Upper lobe of left lung (tissue), 6 donors: ENCODE results near the gene ZNF319. TPM values are rescaled to one million over a fixed set of nuclear protein-coding genes. Genes with fewer than 3 reads are reported as not detected.

Source experiments
- ATAC-seq, 2 donors: fragments of 200-7000 bp; cut with Tn5 transposase; one replicate each; pipeline ENCODE4 v1.9.1; 2022; ENCODE audit warnings: mild to moderate bottlenecking in 2 of 2, moderate library complexity in 2 of 2; ENCODE audit not compliant: low FRiP score in 2 of 2
- DNase-seq, 2 donors: peaks; one replicate each; pipeline ENCODE4 v3.0.0-alpha.2; 2019 to 2020
- H3K27ac ChIP-seq, 4 donors: fragments of 200-600 bp; sonication (generic); one replicate each; pipeline ENCODE4 v1.5.1; 2016 to 2019
- H3K27me3 ChIP-seq, 4 donors: fragments of 200-600 bp; sonication (generic); one replicate each; pipeline ENCODE4 v1.5.1; 2017 to 2019
- H3K36me3 ChIP-seq, 4 donors: fragments of 200-600 bp; sonication (generic); one replicate each; pipeline ENCODE4 v1.5.1; 2016 to 2019
- H3K4me1 ChIP-seq, 4 donors: fragments of 200-600 bp; sonication (generic); one replicate each; pipeline ENCODE4 v1.5.1; 2018 to 2019
- H3K4me3 ChIP-seq, 4 donors: fragments of 200-600 bp; sonication (generic); one replicate each; pipeline ENCODE4 v1.5.1; 2017 to 2019; ENCODE audit warnings: mild to moderate bottlenecking in 2 of 4, moderate library complexity in 1 of 4
- H3K9me3 ChIP-seq, 4 donors: fragments of 200-600 bp; sonication (generic); one replicate each; pipeline ENCODE4 v1.5.1; 2018 to 2019
- EP300 ChIP-seq, 4 donors: sonication (generic); formaldehyde crosslinking; IDR thresholded peaks; one replicate each; pipeline ENCODE4 v1.5.1; 2017; ENCODE audit warnings: antibody characterized with exemption in 4 of 4, control low read depth in 2 of 4
- POLR2A ChIP-seq, 4 donors: fragments of 450-650 bp; IDR thresholded peaks; one replicate each; pipeline ENCODE4 v1.5.1; 2016 to 2017; ENCODE audit warnings: antibody characterized with exemption in 4 of 4, mild to moderate bottlenecking in 2 of 4
- POLR2AphosphoS5 ChIP-seq, 2 donors: sonication (generic); formaldehyde crosslinking; IDR thresholded peaks; one replicate each; pipeline ENCODE4 v1.5.1; 2017; ENCODE audit warnings: antibody characterized with exemption in 2 of 2
- WGBS, 2 donors: methylation state at CpG; one replicate each; pipeline ENCODE4 v1.1.5; 2017 to 2018; 5-methylcytosine and 5-hydroxymethylcytosine counted together
- total RNA-seq, 6 donors: library from RNA; depleted of rRNA in 4 of 6; stranded (reverse); fragments of >200 nt in 4 of 6; gene quantifications; one replicate each; pipeline versions ENCODE4 v1.1.0 to v1.2.1, GENCODE V29; 2016 to 2021
- TF ChIP-seq, protein P1 (sequence below), 6 experiments: fragments of 450-650 bp in 4 of 6; fragments of 200-600 bp in 2 of 6; sonication (generic) in 2 of 6; IDR thresholded peaks; one replicate each; pipeline ENCODE4 v1.5.1; 2016 to 2019; ENCODE audit warnings: antibody characterized with exemption in 6 of 6
- donor health status: DM: no; HTN: no; CAD: no; lungs with moderate emphysema.
- donor health status: DM: no; HTN: yes; CAD: no; lungs with severe emphysema.

The ZNF319 gene
- total RNA-seq, 6 donors from 2014 or later: 8.0 to 28.3 (median 13.3) TPM

DNA sequence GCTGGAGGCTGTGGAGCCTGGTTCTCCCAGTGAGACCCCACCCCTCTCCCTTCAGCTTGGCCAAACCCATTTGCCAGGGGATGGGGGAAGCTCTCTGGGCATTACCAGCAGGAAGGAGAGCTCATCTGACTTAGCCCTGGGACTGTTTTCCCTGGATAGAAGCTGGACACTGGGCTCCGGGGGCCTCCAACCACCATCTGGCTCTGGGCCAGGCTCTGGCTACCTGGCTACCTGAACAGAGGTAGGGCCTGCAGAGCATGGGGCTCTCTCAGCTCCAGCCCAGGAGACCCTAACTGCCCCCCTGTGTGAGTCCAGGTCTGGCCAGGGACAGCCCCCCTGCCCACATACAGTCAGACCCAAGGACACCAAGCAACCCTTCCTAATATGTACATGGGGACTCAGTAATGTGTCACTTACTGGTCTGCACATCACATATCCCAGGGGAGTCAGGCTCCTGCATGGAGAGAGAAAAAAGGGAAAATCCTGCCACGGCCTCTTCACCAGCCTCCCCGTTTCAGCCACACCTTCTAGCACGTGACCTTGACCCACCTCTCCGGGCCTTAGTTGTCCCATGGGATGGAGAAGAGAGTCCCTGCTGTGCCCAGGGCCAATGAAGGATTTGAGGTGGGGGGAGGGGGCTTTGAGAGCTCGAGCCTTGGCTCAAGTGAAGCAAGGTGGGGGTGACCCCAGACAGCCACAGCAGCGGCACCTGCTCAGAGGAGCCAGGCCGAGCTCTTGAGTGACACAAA is 43.4 kb downstream of the ZNF319 start:
- Histone ChIP-seq H3K4me3 (no peak overlapping the region), H3K4me1 (peaks cover 0 to 27% (median 2%) of the 10 kb centered on the region in 4 donors), H3K27me3 (no peaks in the 10 kb centered on the region), H3K27ac (peak overlapping the region in 3 of 4 donors; percentile 9 to 49 (median 32)), H3K9me3 (no peaks in the 10 kb centered on the region), H3K36me3 (no peaks in the 10 kb centered on the region)
- TF ChIP-seq, protein P1, sequence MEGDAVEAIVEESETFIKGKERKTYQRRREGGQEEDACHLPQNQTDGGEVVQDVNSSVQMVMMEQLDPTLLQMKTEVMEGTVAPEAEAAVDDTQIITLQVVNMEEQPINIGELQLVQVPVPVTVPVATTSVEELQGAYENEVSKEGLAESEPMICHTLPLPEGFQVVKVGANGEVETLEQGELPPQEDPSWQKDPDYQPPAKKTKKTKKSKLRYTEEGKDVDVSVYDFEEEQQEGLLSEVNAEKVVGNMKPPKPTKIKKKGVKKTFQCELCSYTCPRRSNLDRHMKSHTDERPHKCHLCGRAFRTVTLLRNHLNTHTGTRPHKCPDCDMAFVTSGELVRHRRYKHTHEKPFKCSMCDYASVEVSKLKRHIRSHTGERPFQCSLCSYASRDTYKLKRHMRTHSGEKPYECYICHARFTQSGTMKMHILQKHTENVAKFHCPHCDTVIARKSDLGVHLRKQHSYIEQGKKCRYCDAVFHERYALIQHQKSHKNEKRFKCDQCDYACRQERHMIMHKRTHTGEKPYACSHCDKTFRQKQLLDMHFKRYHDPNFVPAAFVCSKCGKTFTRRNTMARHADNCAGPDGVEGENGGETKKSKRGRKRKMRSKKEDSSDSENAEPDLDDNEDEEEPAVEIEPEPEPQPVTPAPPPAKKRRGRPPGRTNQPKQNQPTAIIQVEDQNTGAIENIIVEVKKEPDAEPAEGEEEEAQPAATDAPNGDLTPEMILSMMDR (IDR thresholded peaks at IDR 0.05): no peak
- ATAC-seq (no peak), DNase-seq (no peak)
- 55 to 60% methylated on average over 5 to 8 of the region's 8 CpGs for WGBS, 2 donors

DNA sequence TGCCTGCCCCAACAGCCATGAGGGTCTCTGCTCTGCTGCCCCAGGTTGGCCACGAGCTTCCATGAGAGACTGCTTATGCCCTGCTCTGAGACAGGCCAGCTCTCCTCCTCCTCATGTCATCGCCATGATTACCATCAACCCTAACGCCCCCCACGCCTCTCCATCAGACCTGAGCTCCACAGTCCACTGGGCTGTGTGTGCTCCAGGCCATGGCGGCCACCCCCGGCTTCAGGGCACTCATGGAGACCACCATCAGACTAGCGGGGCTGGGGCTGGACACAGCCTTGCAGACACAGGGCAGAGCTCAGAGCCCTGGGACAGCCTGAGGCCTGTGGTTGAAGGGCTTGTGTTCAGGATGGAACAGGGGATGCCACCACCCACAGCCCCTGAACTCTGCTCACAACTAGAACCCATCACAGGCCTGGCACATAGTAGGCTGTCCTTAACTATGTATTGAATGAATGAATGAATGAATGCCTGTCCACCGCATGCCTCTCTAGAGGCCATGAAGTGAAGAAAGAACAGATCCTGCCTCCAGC is 44.1 kb downstream of the ZNF319 start:
- Histone ChIP-seq H3K9me3 (no peaks in the 10 kb centered on the region), H3K27me3 (no peaks in the 10 kb centered on the region), H3K36me3 (no peaks in the 10 kb centered on the region), H3K4me1 (peaks cover 0 to 27% (median 2%) of the 10 kb centered on the region in 4 donors), H3K4me3 (no peak overlapping the region), H3K27ac (peak overlapping the region in 2 of 4 donors; percentile 14 to 49)
- DNase-seq (no peak), ATAC-seq (no peak)
- TF ChIP-seq, protein P1 (IDR thresholded peaks at IDR 0.05): no peak
- TF ChIP-seq POLR2A (IDR thresholded peaks at IDR 0.05) (no peak), EP300 (IDR thresholded peaks at IDR 0.05) (no peak), POLR2AphosphoS5 (IDR thresholded peaks at IDR 0.05) (no peak)
- 91 to 97% methylated on average over 8 of the region's 8 CpGs for WGBS, 2 donors

- peak in 1 of 2 donors; percentile 77 for DNase-seq
- no peak for ATAC-seq
Measured at GRCh38 chr16:57955572-57956188, 44.8 kb downstream of the ZNF319 start.

DNA sequence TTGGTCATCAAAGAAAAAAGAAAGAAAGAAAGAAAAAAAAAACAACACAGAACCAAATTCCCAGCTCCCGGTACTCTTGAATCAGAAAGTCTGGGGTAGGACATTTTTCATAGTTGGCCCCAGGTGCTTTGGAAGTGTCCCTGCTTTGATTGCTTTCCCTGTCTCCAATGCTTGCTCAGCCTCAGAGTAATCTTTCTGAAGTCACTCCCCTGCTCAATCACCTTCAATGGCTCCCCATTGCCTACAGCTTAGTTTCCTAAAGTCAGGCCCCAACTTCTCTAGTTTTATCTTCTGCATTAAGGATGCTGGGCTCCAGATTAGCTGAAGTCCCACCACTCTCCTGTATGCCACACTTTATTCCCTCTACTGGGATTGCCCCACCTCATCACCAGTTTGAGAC is 46.6 kb downstream of the ZNF319 start:
- no peaks in the 10 kb centered on the region for H3K9me3 ChIP-seq
- WGBS, 2 donors: 91 to 97% methylated on average over 1 of the region's 1 CpG
- DNase-seq: no peak

More at GRCh38 chr16:57955572-57956188, 44.8 kb downstream of the ZNF319 start:
- TF ChIP-seq, protein P1 (IDR thresholded peaks at IDR 0.05): peak in 3 of 6 experiments; percentile 18 to 48 (median 42)
- no peak for TF ChIP-seq POLR2AphosphoS5 (IDR thresholded peaks at IDR 0.05)
- 62 to 77% methylated on average over 7 to 11 of the region's 12 CpGs for WGBS, 2 donors
- H3K4me1 ChIP-seq: peaks cover 0 to 27% (median 2%) of the 10 kb centered on the region in 4 donors
- no peaks in the 10 kb centered on the region for H3K27me3 ChIP-seq
- H3K4me3 ChIP-seq: no peak overlapping the region
- H3K9me3 ChIP-seq: no peaks in the 10 kb centered on the region
- peak overlapping the region in 2 of 4 donors; percentile 10 to 14 for H3K27ac ChIP-seq
- H3K36me3 ChIP-seq: no peaks in the 10 kb centered on the region

More for the DNA sequence above, 46.6 kb downstream of the ZNF319 start:
- Histone ChIP-seq H3K36me3 (no peaks in the 10 kb centered on the region), H3K4me1 (peaks cover 0 to 27% (median 2%) of the 10 kb centered on the region in 4 donors), H3K4me3 (no peak overlapping the region), H3K27me3 (no peaks in the 10 kb centered on the region), H3K27ac (no peak overlapping the region)
- TF ChIP-seq, protein P1 (IDR thresholded peaks at IDR 0.05): no peak
- TF ChIP-seq EP300 (IDR thresholded peaks at IDR 0.05): no peak
- no peak for ATAC-seq
